Activated naive CD4-positive, alpha-beta T cell treated with Interleukin-2 at 50 U/mL for 16 hours (primary cell): ENCODE measurements around the gene ANXA8.

Experiments
- DNase-seq: peaks from one replicate; pipeline ENCODE4 v3.0.0-alpha.2; 2020

ANXA8 gene

DNA sequence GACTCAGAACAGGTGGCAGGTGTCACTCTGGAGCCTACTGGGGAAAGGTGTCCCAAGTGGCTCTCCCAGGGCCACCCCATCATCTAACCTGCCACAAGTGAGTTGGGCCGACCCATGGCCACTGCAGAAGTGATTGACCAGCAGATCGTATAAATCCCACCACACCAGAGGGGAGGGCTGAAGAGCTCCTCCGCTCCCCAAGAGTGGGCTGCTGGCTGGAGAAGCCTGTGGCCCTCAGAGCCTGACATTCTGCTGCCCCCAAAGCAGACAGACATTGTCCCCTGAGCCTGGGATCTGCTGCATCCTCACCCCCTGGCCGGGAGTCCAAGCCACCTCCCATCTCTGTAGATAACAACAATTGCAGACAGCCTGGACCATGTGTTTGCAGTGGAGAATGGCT is 36.7 kb downstream of the ANXA8 start:
- DNase-seq: no peak

DNA sequence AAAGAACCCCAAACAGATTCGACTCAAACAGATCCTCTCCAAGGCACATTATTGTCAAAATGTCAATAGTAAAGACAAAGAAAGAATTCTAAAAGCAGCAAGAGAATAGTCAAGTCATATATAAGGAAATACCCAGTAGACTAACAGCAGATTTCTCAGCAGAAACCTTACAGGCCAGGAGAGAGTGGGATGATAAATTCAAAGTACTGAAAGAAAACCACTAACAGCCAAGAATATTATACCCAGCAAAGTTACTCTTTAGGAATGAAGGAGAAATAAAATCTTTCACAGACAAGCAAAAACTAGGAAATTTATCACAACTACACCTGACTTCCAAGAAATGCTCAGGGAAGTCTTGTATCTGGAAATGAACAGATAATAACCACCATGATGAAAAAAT is 38.2 kb downstream of the ANXA8 start:
- no peak for DNase-seq

DNA sequence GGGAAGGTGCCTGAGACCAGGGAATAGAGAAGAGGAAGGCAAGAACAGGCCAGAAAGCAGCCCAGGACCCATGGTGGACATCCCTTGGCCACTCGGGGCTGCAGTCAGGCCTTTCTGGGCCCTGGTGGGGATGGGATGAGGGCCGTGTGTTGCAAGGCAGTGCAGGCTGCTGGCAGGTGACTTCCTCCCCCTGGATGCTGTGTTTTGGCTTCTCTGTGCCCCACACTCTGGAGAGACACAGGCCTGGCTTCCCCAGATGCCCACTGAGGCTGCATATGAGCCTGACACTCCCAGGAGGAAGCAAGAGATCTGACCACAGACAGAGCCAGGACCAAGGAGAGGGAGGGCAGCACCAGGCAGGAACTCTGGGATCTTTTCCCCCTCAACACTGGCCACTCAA is 39.9 kb downstream of the ANXA8 start:
- DNase-seq: no peak

DNA sequence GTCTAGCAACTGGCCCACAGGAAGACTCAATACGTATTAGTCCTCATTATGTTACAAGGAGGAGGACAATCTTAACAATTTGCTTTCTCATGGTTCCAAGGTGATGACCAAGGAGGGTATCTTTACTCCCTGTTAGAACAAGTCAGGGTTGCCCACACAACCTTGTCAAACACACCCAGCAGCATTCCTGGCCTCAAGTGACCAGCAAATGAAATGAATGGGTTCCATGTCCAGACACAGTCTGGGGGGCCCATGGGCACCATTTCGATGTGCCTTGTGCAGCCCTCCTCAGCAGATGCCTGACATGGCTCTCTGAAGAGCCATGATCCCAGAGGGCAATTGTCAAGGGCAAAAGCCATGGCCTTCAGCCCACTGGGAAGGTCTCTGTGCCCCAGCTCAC is 40.8 kb downstream of the ANXA8 start:
- no peak for DNase-seq

DNA sequence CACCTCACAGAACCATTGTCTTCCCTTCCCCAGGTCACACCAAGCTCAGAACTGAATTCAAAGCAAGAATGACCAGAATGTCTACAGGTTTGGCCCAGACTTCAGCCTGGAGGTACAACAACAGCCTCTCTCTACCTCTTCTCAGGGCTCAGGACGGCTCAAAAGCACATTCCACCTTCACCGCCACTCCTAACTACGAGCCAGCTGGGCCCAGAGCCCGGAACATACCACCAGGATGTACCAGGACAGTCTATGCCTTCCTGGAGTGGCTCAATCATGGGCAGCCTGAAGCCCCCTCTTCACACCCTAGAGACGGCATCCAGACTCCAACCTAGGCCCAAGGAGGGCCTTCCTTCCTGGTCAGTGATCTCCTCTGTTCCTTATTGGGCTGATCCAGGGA is 41.6 kb downstream of the ANXA8 start:
- no peak for DNase-seq

DNA sequence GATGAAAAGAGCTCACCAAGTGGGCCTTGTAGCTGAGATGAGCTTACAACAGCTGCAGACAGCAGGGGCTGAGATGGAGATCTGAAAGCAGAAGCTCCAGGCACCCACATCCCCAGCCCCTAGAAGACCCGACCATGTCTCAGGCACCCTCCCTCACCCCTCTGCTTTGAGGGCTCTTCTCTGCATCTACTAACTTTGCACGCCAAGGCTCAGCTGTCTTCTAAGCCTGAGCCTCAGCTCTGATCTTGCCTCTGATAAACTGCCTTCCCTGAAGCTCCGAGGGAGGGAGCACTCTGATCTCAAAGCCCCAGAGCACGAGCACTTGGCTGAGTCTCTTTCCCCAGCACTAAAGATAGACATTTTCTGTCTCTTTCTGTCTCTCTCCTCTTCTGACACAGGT is 42.0 kb downstream of the ANXA8 start:
- no peak for DNase-seq

DNA sequence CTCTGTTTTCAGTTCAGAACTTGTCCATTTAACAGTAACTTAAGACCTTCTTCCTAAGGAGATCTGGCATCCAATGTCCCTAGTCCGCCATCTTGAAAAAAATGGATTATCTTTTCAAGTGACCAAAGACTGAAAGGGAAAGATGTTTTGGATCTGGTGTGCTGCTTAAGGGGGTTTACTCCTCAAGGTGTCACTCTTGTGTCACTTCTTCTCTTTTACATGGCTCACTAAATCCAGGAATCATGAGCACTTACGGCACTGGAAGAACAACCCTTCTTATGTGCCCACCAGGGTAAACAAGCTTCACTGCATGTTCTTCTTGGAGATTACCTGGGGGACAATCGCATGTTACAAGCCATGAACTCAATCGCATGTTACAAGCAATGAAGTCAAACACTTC is 43.7 kb downstream of the ANXA8 start:
- DNase-seq: no peak

DNA sequence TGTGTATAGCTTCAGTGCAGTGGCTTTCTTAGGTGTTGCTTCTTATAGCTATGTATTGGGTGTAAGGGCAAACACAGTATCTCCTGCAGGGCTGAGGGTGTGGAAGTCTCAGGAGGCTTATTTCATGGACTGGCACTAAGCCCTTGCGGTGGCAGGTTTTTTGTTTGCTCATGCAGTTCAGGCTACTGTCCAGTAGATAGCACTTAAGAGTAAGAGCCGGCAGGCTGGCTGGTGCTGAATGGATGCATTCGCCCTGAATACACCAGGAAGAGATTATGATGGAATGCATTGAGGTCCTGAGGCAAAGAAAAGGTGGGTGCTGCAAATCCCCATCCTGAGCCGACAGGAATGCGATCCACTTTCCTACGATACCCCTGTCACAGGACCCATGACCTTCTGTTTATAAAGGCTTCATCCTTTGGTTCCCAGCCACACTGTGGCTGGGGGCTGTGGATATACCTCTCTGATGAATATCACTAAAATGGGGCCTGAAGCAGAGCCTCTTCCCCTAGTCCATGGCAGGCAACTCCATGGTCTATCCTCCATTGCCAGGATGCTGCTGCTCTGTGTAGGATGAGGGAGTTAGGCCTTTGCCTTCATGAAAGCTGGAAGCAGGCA is 44.9 kb downstream of the ANXA8 start:
- DNase-seq: no peak

DNA sequence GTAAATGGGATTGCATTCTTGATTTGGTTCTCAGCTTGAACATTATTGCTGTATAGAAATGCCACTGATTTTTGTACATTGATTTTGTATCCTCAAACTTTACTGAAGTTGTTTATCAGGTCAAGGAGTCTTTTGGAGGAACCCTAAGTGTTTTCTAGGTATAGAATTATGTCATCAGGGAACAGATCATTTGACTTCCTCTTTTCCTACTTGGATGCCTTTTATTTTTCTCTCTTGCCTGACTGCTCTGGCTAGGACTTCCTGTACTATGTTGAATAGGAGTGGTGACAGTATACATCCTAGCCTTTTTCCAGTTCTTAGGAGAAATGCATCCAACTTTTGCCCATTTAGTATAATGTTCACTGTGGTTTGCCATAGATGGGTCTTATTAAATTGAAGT is 48.8 kb downstream of the ANXA8 start:
- DNase-seq: no peak

DNA sequence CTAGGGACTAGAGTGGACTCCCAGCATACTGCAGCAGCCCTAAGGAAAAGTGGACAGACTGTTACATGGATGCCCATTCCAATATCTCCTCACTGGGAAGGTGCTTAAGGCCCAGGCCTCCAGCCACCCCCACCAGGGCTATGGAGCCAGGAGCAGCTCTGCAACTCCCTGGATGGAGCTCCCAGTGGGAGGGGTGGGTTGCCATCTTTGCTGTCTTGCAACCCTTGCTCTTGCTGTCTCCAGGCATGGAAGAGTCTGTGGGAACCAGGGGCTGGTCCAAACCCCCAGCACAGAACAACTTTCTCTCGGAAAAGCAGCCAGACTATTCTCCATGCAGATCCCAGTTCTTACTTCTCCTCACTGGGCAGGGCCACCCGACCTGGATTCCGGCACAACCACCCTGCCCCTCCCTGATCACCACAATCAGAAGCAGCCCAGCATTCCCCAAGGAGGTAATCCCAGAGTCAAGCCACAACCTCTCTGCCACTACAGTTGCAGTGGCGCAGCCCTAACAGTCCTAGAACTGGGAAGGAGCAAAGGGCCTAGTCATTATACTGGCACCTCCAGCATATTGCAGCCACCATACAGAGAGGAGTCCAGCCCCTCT is 58.0 kb downstream of the ANXA8 start:
- DNase-seq: no peak

DNA sequence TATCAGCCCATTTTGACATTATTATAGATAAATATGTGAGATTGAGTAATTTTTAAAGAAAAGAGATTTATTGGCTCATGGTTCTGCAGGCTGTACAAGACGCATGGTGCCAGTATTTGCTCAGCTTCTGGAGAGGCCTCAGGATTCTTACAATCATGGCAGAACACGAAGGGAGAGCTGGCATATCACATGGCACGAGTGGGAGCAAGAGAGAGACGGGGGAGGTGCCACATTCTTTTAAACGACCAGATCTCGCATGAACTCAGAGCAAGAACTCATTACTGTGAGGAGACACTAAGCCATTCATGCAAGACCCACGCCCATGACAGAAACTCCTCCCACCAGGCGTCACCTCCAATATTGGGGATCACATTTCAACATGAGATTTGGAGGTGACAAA is 59.7 kb downstream of the ANXA8 start:
- no peak for DNase-seq

DNA sequence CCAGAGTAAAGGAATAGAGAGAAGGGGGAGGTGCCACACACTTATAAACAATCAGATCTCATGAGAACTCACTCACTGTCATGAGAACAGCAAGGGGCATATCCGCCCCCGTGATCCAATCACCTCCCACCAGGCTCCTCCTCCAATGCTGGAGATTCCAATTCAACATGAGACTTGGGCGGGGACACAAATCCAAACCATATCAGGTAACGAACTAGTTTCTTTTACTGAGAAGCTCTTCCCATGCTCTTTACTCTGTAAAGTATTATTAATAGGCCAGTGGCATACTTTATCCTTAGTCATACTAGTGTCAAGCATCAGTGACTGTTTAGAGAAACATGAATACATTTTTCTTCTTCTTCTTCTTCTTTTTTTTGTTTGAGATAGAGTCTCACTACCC is 60.4 kb downstream of the ANXA8 start:
- DNase-seq: no peak

DNA sequence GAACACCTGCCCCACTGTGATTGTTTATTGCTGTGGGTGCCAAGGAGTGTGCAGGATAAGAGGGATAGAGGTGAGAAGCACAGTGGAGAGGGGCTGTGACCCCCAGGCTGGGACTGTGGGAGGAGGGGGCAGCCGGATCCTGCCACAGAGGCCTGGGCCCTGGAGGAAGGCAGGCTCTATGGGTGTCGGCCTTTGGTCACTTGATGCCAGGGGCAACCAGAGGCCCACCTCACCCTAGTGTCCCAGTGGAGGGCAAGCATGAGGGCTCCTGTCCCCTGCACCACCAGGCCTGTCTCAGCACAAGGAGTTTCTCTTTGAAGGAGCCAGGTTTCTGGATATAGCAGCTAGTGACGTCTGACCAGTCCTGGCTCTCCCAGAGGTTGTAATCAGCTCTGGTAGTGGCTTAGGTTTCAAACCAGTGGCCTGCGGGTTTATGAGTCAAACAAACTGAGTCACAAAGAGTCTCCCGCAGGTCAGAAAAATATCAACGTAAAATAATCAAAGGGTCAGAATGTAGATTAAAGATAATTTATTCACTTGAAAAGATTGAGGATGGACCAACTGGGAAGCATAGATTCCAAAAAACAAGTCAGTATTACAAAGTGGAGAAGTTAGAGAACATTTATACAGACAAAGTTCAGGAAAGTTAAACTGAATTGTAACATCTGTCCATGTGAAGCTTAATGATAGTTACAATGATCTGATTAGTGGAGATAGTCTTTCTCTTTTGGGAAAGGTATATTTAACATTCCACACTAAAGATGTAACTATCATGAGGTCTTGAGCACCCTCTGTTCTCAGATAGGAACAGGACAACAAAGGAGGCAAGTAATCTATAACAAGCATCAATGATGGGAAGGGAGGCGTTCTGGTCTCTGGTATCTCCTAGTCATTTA is 62.6 kb downstream of the ANXA8 start:
- no peak for DNase-seq

DNA sequence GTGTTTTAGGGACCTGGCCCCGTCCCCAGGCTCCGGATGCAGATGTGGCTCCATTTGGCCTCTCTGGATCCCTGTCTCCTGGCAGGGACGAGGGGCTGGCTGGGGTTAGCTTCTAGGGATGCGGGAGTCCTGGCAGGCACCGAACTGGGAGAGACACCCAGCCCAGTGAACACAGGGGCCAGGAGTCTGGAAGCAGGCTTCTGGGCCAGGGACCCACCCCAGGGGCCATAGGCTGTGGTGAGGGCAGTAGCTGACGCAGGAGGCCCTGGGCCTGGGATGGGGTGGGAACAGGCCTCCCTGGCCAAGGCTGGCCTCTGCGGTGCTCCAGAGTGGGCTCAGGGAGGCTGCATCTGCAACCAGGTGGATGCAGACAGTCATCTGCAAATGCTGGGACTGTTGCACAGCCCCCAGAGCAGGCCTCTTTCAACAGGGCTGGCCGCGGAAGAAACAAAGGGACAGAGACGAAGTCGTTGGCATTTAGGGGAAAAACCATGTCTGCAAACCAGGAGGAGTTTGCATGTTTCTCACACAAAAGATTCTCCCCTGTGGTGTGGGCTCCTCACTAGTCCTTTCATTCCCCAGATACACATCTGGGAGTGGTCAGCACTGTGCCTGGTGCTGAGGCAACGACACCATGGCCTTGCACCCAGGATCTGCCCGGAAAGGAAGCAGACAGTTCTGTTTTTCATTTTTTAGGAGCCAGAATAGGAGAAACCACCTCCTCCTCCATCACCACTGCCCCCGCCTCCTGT is 63.4 kb downstream of the ANXA8 start:
- no peak for DNase-seq

DNA sequence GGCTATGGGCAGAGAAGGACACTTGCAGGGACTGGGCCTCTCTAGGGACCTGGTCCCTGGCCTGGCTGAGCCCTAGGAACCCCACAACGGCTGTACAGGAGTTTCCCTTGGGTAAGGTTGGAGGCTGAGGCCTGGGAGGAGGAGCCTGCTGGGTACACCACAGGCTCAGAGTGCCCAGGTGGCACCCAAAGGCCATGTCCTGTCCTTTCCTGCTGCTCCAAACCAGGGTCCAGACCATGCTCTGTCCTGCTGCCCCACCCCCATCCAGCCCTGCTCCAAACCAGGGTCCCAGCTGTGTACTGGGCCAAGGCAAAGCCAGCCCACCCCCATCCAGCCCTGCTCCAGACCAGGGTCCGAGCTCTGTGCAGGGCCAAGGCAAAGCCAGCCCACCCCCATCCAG is 64.5 kb downstream of the ANXA8 start:
- no peak for DNase-seq

DNA sequence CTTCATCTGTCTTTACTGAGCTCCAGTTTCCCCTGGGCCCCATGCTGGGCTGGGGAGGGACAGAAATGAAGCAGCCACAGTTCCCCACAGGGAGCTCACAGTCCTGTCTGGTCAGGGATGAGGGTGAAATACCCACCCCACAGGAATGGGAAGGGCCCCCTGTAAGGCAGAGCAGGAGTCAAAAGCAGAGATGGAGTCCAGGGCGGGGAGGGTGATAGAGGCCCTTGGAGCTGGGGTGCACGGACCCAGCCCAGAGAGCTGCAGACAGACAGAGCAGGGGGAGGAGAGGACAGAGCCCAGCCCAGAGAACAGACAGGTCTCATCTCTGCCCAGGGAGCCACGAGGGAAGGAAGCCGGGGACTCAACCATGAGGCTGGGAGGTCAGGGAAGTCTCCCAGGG is 64.9 kb downstream of the ANXA8 start:
- DNase-seq: no peak

DNA sequence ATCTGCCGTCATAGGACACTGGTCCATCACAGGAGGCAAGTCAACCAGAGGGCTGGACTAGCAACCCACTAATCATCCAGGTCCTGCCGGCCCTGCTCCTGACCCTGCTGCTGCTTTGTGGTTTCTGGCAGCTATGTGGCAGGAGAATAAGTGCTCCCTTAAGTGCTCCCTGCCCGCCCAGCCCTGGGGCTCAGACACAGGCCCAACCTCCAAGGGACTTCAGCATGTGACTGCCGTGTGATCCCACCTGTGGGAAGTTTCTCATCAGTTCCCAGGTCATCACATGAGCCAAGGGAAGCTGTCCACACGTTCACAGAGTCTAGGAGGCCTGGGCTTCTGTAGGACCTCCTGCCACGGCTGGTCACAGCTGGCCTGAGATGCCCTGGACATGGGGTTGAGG is 65.6 kb downstream of the ANXA8 start:
- no peak for DNase-seq
